Activated CD4-positive, CD25-positive, alpha-beta regulatory T cell treated with anti-CD3 and anti-CD28 coated beads, Interleukin-2, amount 50 U/mL, for 16 hours (primary cell): Measurements from ENCODE around the gene MORC4.

Experiments
- DNase-seq: peaks from one replicate; pipeline ENCODE4 v3.0.0-alpha.2; 2020; ENCODE audit warnings: low read depth, low spot score

The MORC4 gene

GRCh38 chrX:106952988-106953387 lies 47.0 kb downstream of the MORC4 start:
- no peak for DNase-seq

DNA sequence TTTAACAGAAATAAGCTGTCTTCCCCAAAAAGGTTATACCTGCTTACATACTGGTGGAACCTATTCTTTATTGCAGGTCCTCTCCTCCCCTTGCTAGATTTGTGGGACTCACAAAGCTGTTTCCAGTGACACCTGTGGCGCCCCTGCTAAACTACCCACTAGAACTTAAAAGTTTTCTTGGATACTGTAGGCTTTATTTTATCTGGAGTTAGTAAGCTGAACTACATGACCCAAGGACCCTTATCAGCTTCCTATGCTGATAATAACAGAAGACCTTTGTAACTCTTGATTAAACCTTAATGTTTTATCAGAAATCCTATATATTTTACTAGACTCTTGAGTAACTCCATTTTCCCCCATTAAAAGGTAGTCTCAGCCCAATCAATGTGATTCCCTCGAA lies 47.5 kb downstream of the MORC4 start:
- no peak for DNase-seq

DNA sequence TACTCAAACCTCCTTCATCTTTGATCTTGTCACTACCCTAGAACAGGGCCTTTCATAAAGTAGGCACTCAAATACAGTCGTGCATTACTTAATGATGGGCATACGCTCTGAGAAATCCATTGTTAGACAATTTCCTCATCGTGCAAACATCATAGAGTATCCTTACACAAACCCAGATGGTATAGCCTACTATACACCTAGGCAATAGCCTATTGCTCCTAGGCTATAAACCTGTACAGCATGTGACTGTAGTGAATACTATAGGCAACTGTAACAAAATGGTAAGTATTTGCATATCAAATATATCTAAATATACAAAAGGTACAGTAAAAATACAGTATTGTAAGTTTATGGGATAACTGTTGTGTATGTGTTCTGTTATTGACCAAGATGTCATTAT lies 47.9 kb downstream of the MORC4 start:
- no peak for DNase-seq

DNA sequence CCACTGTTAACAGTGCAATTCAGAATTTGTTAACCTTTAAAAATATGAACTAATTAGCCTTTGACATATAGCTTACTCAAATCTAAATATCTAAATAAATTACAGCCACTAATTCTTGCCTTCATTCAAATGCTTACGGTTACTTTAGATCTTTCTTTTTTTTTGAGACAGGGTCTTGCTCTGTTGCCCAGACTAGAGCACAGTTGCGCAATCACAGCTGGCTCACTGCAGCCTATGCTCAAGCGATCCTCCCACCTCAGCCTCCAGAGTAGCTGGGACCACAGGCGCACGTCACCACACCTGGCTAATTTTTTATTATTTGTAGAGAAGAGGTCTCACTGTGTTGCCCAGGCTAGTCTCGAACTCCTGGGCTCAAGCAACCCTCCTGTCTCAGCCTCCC lies 48.8 kb downstream of the MORC4 start:
- no peak for DNase-seq

GRCh38 chrX:106950381-106950780 lies 49.6 kb downstream of the MORC4 start:
- DNase-seq, result no peak

- no peak for DNase-seq
Measured at GRCh38 chrX:106949366-106949765, 50.6 kb downstream of the MORC4 start.

DNA sequence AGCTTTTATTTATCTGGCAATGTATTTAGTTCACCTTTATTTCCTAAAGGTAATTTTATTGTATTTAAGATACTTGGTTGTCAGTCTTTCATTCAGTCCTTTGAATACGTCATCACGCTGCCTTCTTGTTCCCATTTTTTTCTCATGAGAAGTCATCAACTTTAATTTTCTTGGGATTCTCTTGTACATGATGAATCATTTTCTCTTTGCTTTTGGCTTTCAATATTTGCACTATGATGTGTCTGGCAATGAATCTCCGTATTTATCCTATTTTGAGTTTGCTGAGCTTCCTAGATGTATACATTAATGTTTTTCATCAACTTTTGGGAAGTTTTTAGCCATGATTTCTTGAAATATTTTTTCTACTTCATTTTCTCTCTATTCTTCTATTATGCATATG lies 51.4 kb downstream of the MORC4 start:
- DNase-seq, result no peak

- DNase-seq, result no peak
Measured at GRCh38 chrX:106946464-106946863, 53.5 kb downstream of the MORC4 start.

- DNase-seq, result no peak
Measured at GRCh38 chrX:106940068-106940467, 59.9 kb downstream of the MORC4 start.

DNA sequence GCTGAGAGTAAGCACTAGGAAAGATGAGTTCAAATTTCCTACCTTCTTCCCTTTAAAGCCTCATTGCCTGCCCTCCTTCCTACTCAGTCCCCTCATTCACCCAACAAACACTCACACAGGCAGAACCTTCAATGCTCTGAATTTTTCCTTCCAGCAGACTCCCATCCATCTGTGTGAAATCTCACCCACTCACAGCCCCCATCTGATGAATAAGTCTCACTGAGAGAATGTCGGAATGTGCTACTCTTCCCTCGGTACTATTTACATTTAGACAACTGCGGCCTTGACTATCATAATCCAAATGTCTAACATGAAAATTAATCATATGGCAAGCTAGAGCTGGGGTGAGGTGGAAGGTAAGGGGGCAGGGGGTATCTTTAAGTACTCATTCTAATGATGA lies 60.4 kb downstream of the MORC4 start:
- no peak for DNase-seq

DNA sequence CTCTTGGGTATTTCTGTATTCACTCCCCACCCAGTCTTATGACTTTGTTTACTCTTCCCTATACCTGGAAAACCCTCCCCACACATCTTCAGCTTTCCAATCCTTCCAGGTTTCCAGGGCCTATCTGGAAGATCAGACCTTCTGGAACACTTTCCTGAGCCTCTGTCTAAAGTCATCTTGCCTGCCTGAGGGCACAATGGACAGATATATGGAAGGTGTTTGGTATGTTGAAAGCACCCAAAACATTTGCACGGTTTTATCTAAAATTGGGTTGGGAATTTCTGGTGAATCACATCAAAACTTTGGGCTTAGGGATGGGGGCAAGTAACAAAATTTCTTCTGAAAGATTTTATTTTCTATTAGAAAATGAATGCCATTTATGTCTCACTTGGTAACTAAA lies 63.8 kb downstream of the MORC4 start:
- no peak for DNase-seq

DNA sequence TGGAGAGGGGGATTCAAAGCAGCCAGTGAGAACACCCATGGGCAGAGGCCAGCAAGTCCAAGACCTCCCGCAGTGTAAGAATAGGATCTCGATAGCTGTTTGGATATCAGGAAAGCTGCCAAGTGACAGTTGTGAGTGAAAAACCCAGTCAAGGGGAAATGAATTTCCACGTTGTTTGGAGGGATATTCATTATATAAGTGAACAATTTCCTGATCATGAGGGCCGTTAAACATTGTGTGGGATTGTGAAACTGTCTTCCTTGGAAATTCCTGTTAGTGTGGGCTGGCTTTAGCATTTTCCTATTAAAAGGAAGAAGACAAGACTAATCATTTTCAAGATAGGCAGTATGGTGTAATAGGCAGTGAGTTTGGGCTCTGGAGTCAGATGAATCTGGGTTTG lies 64.8 kb downstream of the MORC4 start:
- no peak for DNase-seq

DNA sequence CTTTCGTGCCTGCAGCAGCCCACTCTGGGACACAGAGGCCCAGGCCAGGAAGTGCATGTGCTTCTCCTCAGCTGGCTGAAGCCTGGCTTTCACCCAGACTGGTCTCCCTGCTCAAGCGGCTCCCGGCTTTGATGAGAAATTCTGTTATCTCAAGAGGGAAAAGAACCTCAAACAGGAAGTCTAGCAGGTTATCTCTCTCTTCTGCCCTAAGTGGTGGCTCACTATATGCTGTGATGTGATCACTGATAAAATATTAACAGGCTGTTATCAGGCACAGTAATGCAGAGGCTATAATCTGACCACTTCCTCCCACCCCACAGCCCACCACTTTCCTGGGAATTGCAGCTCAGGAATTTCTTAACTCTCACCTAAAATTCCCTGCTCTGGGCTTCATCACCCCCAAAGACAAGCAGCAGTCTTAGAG lies 66.5 kb downstream of the MORC4 start:
- DNase-seq, result no peak

DNA sequence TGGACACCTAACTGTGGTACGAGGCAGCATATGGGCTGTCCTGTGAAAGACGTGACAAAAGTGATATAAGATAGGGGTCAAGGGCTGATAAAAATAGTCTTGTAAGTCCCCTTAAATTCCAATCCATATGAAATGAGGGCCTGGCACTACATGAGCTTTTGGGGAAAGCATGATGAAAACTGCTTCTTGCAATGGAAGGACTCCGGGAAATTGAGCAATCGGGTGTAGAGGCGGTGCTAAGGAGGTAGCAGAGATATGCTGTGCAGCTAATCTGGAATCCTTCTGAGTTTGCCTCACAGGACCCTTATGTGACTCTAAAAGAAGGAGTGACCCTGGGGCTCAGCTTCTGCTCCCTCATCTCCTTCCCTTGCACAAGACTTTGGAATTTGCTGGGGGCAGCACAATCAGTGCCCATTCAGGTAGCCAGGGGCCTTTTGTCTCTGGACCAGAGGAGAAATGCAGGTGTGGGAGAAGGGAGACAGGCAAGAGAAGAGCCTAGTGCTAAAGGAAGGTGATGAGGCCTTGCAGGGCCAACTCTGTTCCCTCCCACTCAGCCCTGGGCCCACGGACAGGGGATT lies 67.0 kb downstream of the MORC4 start:
- no peak for DNase-seq

- DNase-seq, result no peak
Measured at GRCh38 chrX:106932492-106932923, 67.5 kb downstream of the MORC4 start.

DNA sequence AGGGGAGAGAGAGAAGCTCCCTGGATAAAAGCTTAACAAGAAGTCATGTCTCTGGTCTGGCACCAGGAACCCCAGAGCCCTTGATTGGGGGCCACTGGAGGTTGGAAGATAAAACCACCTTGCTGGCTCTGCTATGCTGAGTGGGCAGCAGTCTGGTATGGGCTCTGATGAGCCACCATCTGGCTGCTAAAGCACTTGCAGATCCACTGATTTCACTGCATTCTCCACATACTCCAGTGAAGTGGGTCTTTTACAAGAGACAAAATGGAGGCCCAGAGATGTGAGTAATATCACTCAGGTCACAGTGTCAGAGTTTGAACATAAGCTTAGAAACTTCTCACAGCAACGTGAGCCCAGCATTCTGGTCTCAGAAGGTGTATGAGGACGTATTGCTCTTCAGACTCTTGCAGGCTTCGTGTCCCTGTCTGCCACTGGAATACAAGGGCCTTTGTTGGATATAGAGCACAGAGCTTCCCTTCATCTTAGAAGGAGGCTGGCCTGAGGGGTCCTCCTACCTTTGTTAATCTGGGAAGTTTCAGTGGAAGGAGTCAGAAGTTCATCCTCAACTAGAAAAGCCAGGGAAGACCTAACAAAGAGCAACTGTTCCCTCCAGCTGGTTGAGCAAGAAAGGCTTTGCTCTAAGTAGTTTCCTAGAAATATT lies 68.1 kb downstream of the MORC4 start:
- no peak for DNase-seq

DNA sequence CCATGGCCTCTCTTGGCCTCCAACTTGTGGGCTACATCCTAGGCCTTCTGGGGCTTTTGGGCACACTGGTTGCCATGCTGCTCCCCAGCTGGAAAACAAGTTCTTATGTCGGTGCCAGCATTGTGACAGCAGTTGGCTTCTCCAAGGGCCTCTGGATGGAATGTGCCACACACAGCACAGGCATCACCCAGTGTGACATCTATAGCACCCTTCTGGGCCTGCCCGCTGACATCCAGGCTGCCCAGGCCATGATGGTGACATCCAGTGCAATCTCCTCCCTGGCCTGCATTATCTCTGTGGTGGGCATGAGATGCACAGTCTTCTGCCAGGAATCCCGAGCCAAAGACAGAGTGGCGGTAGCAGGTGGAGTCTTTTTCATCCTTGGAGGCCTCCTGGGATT lies 71.8 kb downstream of the MORC4 start:
- DNase-seq, result no peak

DNA sequence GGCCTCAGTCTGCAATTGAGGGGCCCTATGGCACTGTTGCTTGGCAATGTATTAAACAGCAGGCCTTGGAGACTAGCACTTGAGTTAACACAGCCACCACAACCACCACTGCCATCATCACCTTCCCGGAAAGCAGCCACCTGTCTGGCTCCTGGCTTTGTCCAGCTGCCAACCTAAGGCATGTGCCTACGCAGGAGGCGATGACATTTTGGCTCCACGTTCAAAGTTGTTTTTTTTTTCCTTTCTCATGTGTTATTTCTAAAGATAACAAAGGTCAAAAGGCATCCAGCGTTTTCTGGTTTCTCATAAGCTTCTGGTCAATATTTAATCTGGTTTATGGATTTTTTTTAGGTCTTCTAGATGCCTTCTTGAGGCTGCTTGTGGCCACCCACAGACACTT lies 72.3 kb downstream of the MORC4 start:
- DNase-seq, result no peak

DNA sequence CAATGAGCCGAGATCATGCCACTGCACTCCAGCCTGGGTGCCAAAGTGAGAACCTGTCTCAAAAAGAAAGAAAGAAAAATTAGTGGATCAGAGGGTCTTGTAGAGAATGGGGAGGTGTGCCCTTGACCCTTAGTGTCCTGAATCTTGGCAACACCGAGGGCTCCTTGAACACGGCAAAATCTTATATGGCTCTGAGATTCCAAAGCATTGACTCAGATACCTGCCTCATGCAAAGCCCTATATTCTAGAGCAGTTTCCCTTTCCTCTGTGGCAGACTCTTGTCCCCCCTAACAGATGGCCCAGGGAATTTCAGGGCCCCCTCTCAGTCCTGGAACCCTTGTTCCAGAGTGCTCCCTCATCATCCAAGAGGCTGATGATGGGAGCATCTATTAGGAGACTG lies 73.0 kb downstream of the MORC4 start:
- DNase-seq, result no peak

GRCh38 chrX:106921637-106922036 lies 78.4 kb downstream of the MORC4 start:
- DNase-seq, result no peak

DNA sequence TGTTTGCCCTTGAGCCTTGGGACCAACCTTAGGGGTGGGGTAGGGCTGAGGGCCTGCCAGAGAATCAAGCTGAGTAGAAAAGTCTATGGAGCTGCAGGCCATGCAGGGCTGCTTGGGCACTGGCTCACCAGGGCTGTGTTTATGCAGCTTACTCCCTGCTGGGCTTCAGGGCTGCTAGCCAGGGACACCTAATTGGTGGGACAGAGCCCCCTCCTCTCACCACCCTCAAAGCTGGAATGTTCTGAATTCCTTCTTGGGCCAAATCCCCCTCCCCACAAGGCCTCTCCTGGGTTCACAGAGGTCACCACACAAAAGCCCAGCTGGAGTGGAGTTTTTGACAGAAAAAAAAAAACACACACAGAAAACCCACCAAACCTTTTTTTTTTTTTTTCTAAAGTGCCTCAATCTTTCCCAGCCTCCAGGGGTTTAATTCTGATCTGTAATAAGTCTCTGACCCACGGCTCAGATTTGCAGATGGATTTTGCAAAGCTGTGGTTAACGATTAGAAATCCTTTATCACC lies 80.0 kb downstream of the MORC4 start, which contains the start of gene CLDN2:
TSS of gene CLDN2 (plus strand) at position 471 of the 521 bp plus-strand sequence. CDS start 7,827 bp downstream, outside the sequence.
- no peak for DNase-seq

- no peak for DNase-seq
Measured at GRCh38 chrX:106917830-106918500, 82.0 kb downstream of the MORC4 start.

GRCh38 chrX:106912864-106913263 lies 87.1 kb downstream of the MORC4 start:
- no peak for DNase-seq
